Smooth muscle cell (in vitro differentiated cells): Measurements from ENCODE around the gene SCNN1B. TPM values are rescaled to one million over a fixed set of nuclear protein-coding genes. Genes with fewer than 3 reads are reported as not detected.

Experiments used
- polyA plus RNA-seq: library from polyadenylated mRNA; unstranded; fragments of >200 nt; fragmentation: Nextera tagmentation; extraction: Ambion mirVana; gene quantifications from 2 replicates; pipeline ENCODE4 v1.2.1, GENCODE V29; 2016
- total RNA-seq: library from RNA; depleted of rRNA; stranded (reverse); fragments of >200 nt; gene quantifications from 2 replicates; pipeline ENCODE4 v1.2.3, GENCODE V29; 2014

Gene SCNN1B
- total and polyA plus RNA-seq, 2 experiments from 2014 or later = not detected

Other genes starting within 250 kb of the SCNN1B start
- gene USP31, start 152.8 kb upstream of the SCNN1B start, total RNA-seq = 5.7 and 5.8 TPM in 2 replicates
- 2.7 and 4.9 TPM in 2 replicates for gene USP31, start 152.8 kb upstream of the SCNN1B start, polyA plus RNA-seq
- gene SCNN1G, start 119.6 kb upstream of the SCNN1B start, total RNA-seq = not detected in 2 replicates
- gene SCNN1G, start 119.6 kb upstream of the SCNN1B start, polyA plus RNA-seq = not detected in 2 replicates
- gene COG7, start 150.9 kb downstream of the SCNN1B start, total RNA-seq = 17.2 and 23.3 TPM in 2 replicates
- gene COG7, start 150.9 kb downstream of the SCNN1B start, polyA plus RNA-seq = 17.6 and 20.1 TPM in 2 replicates
- 27.7 and 42.5 TPM in 2 replicates for gene GGA2, start 208.2 kb downstream of the SCNN1B start, total RNA-seq
- gene GGA2, start 208.2 kb downstream of the SCNN1B start, polyA plus RNA-seq = 32.2 TPM in 2 replicates